Neural progenitor cell (in vitro differentiated cells): ENCODE results near the gene SDHC. TPM values are rescaled to one million over a fixed set of nuclear protein-coding genes. Genes with fewer than 3 reads are reported as not detected.

Experiments used
- DNase-seq: peaks from one replicate; pipeline ENCODE4 v3.0.0-alpha.2; 2016; ENCODE audit warnings: low spot score
- H2AFZ ChIP-seq: fragments of 200-600 bp; sonication (generic); replicated peaks from 2 replicates; pipeline ENCODE4 v1.6.1; 2016; ENCODE audit warnings: antibody characterized with exemption
- H3F3A ChIP-seq: fragments of 200-600 bp; sonication (generic); 2 replicates; pipeline ENCODE4 v1.6.1; 2016; ENCODE audit warnings: antibody characterized with exemption, low read depth
- H3K27ac ChIP-seq: fragments of 200-600 bp; sonication (generic); 2 replicates; pipeline ENCODE4 v1.5.1; 2016; ENCODE audit warnings: mild to moderate bottlenecking
- H3K27me3 ChIP-seq: fragments of 200-600 bp; sonication (generic); 2 replicates; pipeline ENCODE4 v1.6.1; 2016; ENCODE audit warnings: mild to moderate bottlenecking, moderate library complexity
- H3K36me3 ChIP-seq: fragments of 200-600 bp; sonication (generic); 2 replicates; pipeline ENCODE4 v1.5.1; 2016
- H3K4me1 ChIP-seq: fragments of 200-600 bp; sonication (generic); 2 replicates; pipeline ENCODE4 v1.6.1; 2016; ENCODE audit warnings: mixed run types
- H3K4me2 ChIP-seq: fragments of 200-600 bp; sonication (generic); 2 replicates; pipeline ENCODE4 v1.6.1; 2016
- H3K4me3 ChIP-seq: fragments of 200-600 bp; sonication (generic); 2 replicates; pipeline ENCODE4 v1.5.1; 2016
- H3K79me2 ChIP-seq: fragments of 200-600 bp; sonication (generic); 2 replicates; pipeline ENCODE4 v1.6.1; 2016; ENCODE audit warnings: low read depth
- H3K9ac ChIP-seq: fragments of 200-600 bp; sonication (generic); 2 replicates; pipeline ENCODE4 v1.6.1; 2016
- H3K9me3 ChIP-seq: fragments of 200-600 bp; sonication (generic); 2 replicates; pipeline ENCODE4 v1.5.1; 2016; ENCODE audit warnings: low read depth
- H4K20me1 ChIP-seq: fragments of 200-600 bp; sonication (generic); 2 replicates; pipeline ENCODE4 v1.6.1; 2016; ENCODE audit warnings: low read depth
- H3K27ac Mint-ChIP-seq: 3 replicates; pipeline ENCODE4 v1.8.0; 2021; ENCODE audit warnings: mixed read lengths
- H3K27me3 Mint-ChIP-seq: 2 replicates; pipeline ENCODE4 v1.8.0; 2022; ENCODE audit warnings: low read depth, mild to moderate bottlenecking, inconsistent platforms, moderate library complexity, mixed read lengths; ENCODE audit not compliant: insufficient read depth
- H3K36me3 Mint-ChIP-seq: 3 replicates; pipeline ENCODE4 v1.8.0; 2021; ENCODE audit warnings: mixed read lengths
- H3K4me1 Mint-ChIP-seq: 3 replicates; pipeline ENCODE4 v1.8.0; 2021; ENCODE audit warnings: mixed read lengths
- H3K4me3 Mint-ChIP-seq: 3 replicates; pipeline ENCODE4 v1.8.0; 2021; ENCODE audit warnings: mild to moderate bottlenecking, moderate library complexity, mixed read lengths
- H3K9me3 Mint-ChIP-seq: 3 replicates; pipeline ENCODE4 v1.8.0; 2020; ENCODE audit warnings: mixed read lengths
- EZH2 ChIP-seq: fragments of 200-600 bp; sonication (generic); IDR thresholded peaks from 2 replicates; pipeline ENCODE4 v1.6.1; 2017; ENCODE audit warnings: antibody characterized with exemption, mild to moderate bottlenecking, moderate library complexity
- EZH2phosphoT487 ChIP-seq: fragments of 200-600 bp; sonication (generic); IDR thresholded peaks from 2 replicates; pipeline ENCODE4 v1.6.1; 2017; ENCODE audit warnings: antibody characterized with exemption
- total RNA-seq: library from RNA; depleted of rRNA; stranded (reverse); fragments of >200 nt; gene quantifications from 2 replicates; pipeline ENCODE4 v1.2.3, GENCODE V29; 2015; ENCODE audit warnings: low replicate concordance
- TF ChIP-seq, protein P1 (sequence below): fragments of 200-600 bp; sonication (generic); IDR thresholded peaks from 2 replicates; pipeline ENCODE4 v1.5.1; 2017; ENCODE audit warnings: antibody characterized with exemption, mild to moderate bottlenecking

Gene SDHC
- total RNA-seq, 1 donor from 2014 or later: 61.2 TPM

DNA sequence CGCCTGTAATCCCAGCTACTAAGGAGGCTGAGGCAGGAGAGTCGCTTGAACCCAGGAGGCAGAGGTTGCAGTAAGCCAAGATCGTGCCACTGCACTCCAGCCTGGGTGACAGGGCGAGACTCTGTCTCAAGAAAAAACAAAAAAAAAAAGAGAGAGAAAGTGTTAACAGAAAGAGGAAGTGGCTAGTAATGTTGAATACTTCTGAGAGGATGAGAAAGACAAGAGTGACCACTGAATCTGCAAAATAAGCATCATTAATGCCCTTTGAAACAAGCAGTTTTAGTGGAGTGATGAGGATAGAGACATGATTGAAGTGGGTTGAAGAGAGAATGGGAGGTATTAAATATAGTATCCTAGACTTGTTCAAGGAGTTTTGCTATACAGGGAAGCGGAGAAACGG lies 16.1 kb upstream of the SDHC start:
- Histone ChIP-seq H3K79me2 (no peaks in the 10 kb centered on the region), H3K27me3 (no peaks in the 10 kb centered on the region), H3K9me3 (no peaks in the 10 kb centered on the region), H2AFZ (no peak overlapping the region), H3K4me1 (no peaks in the 10 kb centered on the region), H4K20me1 (no peaks in the 10 kb centered on the region), H3K36me3 (no peaks in the 10 kb centered on the region), H3K4me2 (no peak overlapping the region), H3K27ac (no peak overlapping the region), H3K4me3 (no peak overlapping the region), H3F3A (peaks cover 4% of the 10 kb centered on the region), H3K9ac (no peak overlapping the region)
- H3K27me3 Mint-ChIP-seq: no peaks in the 10 kb centered on the region
- H3K27ac Mint-ChIP-seq: no peak overlapping the region
- TF ChIP-seq, protein P1, sequence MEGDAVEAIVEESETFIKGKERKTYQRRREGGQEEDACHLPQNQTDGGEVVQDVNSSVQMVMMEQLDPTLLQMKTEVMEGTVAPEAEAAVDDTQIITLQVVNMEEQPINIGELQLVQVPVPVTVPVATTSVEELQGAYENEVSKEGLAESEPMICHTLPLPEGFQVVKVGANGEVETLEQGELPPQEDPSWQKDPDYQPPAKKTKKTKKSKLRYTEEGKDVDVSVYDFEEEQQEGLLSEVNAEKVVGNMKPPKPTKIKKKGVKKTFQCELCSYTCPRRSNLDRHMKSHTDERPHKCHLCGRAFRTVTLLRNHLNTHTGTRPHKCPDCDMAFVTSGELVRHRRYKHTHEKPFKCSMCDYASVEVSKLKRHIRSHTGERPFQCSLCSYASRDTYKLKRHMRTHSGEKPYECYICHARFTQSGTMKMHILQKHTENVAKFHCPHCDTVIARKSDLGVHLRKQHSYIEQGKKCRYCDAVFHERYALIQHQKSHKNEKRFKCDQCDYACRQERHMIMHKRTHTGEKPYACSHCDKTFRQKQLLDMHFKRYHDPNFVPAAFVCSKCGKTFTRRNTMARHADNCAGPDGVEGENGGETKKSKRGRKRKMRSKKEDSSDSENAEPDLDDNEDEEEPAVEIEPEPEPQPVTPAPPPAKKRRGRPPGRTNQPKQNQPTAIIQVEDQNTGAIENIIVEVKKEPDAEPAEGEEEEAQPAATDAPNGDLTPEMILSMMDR: no peak
- TF ChIP-seq EZH2phosphoT487 (no peak), EZH2 (no peak)
- no peaks in the 10 kb centered on the region for H3K4me1 Mint-ChIP-seq
- H3K36me3 Mint-ChIP-seq: no peaks in the 10 kb centered on the region
- DNase-seq: no peak
- no peak overlapping the region for H3K4me3 Mint-ChIP-seq
- no peaks in the 10 kb centered on the region for H3K9me3 Mint-ChIP-seq

DNA sequence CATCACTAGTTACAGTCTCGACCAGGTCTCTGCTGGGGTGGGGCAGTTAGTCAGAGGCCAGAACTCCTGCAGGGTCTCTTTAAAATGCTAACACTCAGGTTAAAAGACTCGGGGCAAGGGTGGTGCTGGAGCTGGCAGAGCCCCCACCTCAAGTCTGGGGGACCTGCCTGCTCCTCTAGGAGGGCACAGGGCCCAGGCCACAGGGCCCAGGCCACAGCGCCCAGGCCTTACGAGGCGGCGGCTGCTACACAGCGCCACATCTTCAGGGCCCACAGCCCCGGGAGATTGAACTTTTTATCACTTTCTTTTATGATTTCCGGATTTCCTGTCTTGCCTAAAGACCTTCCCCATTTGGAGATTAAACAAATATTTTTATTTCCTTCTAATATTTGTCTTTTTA lies 14.8 kb upstream of the SDHC start:
- Histone ChIP-seq H3K36me3 (no peaks in the 10 kb centered on the region), H3K9me3 (no peaks in the 10 kb centered on the region), H3K9ac (no peak overlapping the region), H2AFZ (no peak overlapping the region), H3K27ac (no peak overlapping the region), H3F3A (peaks cover 4% of the 10 kb centered on the region), H4K20me1 (no peaks in the 10 kb centered on the region), H3K4me1 (peaks cover 2% of the 10 kb centered on the region), H3K79me2 (peaks cover 7% of the 10 kb centered on the region), H3K4me2 (no peak overlapping the region), H3K27me3 (no peaks in the 10 kb centered on the region), H3K4me3 (no peak overlapping the region)
- Mint-ChIP-seq H3K4me1 (peaks cover 1% of the 10 kb centered on the region), H3K36me3 (no peaks in the 10 kb centered on the region), H3K9me3 (no peaks in the 10 kb centered on the region), H3K27ac (no peak overlapping the region), H3K4me3 (no peak overlapping the region), H3K27me3 (no peaks in the 10 kb centered on the region)
- no peak for DNase-seq
- TF ChIP-seq EZH2phosphoT487 (no peak), EZH2 (no peak)
- TF ChIP-seq, protein P1: no peak

DNA sequence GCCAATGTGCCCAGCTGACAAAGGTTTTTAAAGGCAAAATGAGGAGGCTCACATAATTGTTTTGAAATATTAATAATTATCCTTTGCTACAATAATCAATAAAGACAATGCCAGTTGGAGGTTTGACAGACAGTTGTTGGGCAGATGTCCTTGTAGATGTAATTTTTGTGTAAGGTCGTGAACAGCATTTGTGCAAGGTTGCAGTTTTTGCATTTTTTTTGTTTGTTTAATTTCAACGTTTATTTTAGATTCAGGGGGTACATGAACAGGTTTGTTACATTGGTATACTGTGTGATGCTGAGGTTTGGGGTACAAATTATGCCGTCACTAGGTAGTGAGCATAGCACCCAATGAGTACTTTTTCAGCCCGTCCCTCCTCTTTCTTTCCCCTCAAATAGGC lies 13.7 kb upstream of the SDHC start:
- Histone ChIP-seq H2AFZ (no peak overlapping the region), H3K36me3 (no peaks in the 10 kb centered on the region), H3K9ac (no peak overlapping the region), H3K27ac (no peak overlapping the region), H3K27me3 (no peaks in the 10 kb centered on the region), H3K4me1 (peaks cover 12% of the 10 kb centered on the region), H3K79me2 (peaks cover 10% of the 10 kb centered on the region), H3K4me3 (no peak overlapping the region), H3K9me3 (no peaks in the 10 kb centered on the region), H4K20me1 (no peaks in the 10 kb centered on the region), H3K4me2 (no peak overlapping the region), H3F3A (peaks cover 4% of the 10 kb centered on the region)
- no peaks in the 10 kb centered on the region for H3K36me3 Mint-ChIP-seq
- H3K27me3 Mint-ChIP-seq: no peaks in the 10 kb centered on the region
- no peak for TF ChIP-seq EZH2phosphoT487
- TF ChIP-seq, protein P1: no peak
- TF ChIP-seq EZH2: no peak
- H3K9me3 Mint-ChIP-seq: no peaks in the 10 kb centered on the region
- DNase-seq: no peak
- H3K4me1 Mint-ChIP-seq: peaks cover 5% of the 10 kb centered on the region
- no peak overlapping the region for H3K27ac Mint-ChIP-seq
- H3K4me3 Mint-ChIP-seq: no peak overlapping the region
